Left lung (tissue), 10 donors: ENCODE data around the gene ADA. TPM values are rescaled to one million over a fixed set of nuclear protein-coding genes. Genes with fewer than 3 reads are reported as not detected.
"Not testable (repeated sequence)": the region's sequence is repeated elsewhere in the genome, so short reads cannot be mapped to it uniquely, and the experiment has no call there.

Source experiments
- ATAC-seq: fragments of 200-7000 bp; cut with Tn5 transposase; one replicate; pipeline ENCODE4 v1.9.1; 2020; ENCODE audit warnings: moderate library complexity
- DNase-seq, 4 donors: peaks; one replicate each; pipeline ENCODE4 v3.0.0-alpha.2; 2013 to 2020
- H3K27ac ChIP-seq, 2 donors: fragments of 200-600 bp; sonication (generic) in 1 of 2; one replicate each; pipeline versions ENCODE4 v1.5.0 to v1.8.0; 2020 to 2021
- H3K27me3 ChIP-seq, 2 donors: fragments of 200-600 bp; sonication (generic) in 1 of 2; one replicate each; pipeline versions ENCODE4 v1.5.0 to v1.8.0; 2020 to 2021
- H3K36me3 ChIP-seq, 2 donors: fragments of 200-600 bp; sonication (generic) in 1 of 2; one replicate each; pipeline versions ENCODE4 v1.5.0 to v1.8.0; 2020 to 2021
- H3K4me1 ChIP-seq, 2 donors: fragments of 200-600 bp; one replicate each; pipeline ENCODE4 v1.8.0; 2021
- H3K4me3 ChIP-seq, 2 donors: fragments of 200-600 bp; sonication (generic) in 1 of 2; one replicate each; pipeline versions ENCODE4 v1.5.0 to v1.8.0; 2020 to 2021; ENCODE audit warnings: mild to moderate bottlenecking in 1 of 2
- H3K9me3 ChIP-seq, 2 donors: fragments of 200-600 bp; sonication (generic) in 1 of 2; one replicate each; pipeline versions ENCODE4 v1.5.0 to v1.8.0; 2020 to 2021
- CTCF ChIP-seq, 2 donors: fragments of 200-600 bp; sonication (generic) in 1 of 2; IDR thresholded peaks; one replicate each; pipeline versions ENCODE4 v1.5.0 to v1.8.0; 2021; ENCODE audit warnings: antibody characterized with exemption in 2 of 2
- intact Hi-C, 2 donors: fragments of 100-400 bp; cut with DNase I; formaldehyde crosslinking; loops; one replicate each; pipeline versions ENCODE4 v1.11.2 to v1.14.2; 2022
- polyA plus RNA-seq, 6 donors: library from polyadenylated mRNA; unstranded; fragments of 120-200 nt; gene quantifications; one replicate each; pipeline ENCODE4 v1.2.1, GENCODE V29; 2013; ENCODE audit not compliant: insufficient read length in 6 of 6
- total RNA-seq, 2 donors: library from RNA; stranded (reverse); fragmentation: NEBNext Ultra II Directional; extraction: Animal tissue kit (Norgen Biotek cat#: 25700); gene quantifications; one replicate each; pipeline ENCODE4 v1.2.1, GENCODE V29; 2021
- donor health status: DM: no; HTN: yes; CAD: no.
- donor health status: DM: no; HTN: no; CAD: no.

Gene ADA
- total and polyA plus RNA-seq, 8 donors, result 5.4 to 15.5 (median 6.9) TPM

- intact Hi-C loops, result no loop called here
- no peak overlapping the region for H3K4me3 ChIP-seq
- H3K36me3 ChIP-seq, result peaks cover 0 to 8% of the 10 kb centered on the region in 2 donors
- no peak for TF ChIP-seq CTCF (IDR thresholded peaks at IDR 0.05)
- no peaks in the 10 kb centered on the region for H3K9me3 ChIP-seq
- no peaks in the 10 kb centered on the region for H3K27me3 ChIP-seq
- H3K4me1 ChIP-seq, result peaks cover 12 to 35% of the 10 kb centered on the region in 2 donors
- DNase-seq (no peak), ATAC-seq (no peak)
- no peak overlapping the region for H3K27ac ChIP-seq
Observed at GRCh38 chr20:44589537-44589936, 62.0 kb downstream of the ADA start.

- H3K4me1 ChIP-seq, result peaks cover 11 to 29% of the 10 kb centered on the region in 2 donors
- H3K4me3 ChIP-seq, DNase-seq, H3K27me3 ChIP-seq, intact Hi-C loops, ATAC-seq, H3K36me3 ChIP-seq, H3K9me3 ChIP-seq, H3K27ac ChIP-seq: not testable (repeated sequence)
Observed at GRCh38 chr20:44588321-44588720, 63.2 kb downstream of the ADA start.

GRCh38 chr20:44587035-44587980, 64.2 kb downstream of the ADA start:
- no peak for ATAC-seq
- Histone ChIP-seq H3K36me3 (peaks cover 0 to 8% of the 10 kb centered on the region in 2 donors), H3K4me3 (no peak overlapping the region), H3K27ac (peak overlapping the region in 1 of 2 donors; percentile 6), H3K9me3 (no peaks in the 10 kb centered on the region), H3K27me3 (no peaks in the 10 kb centered on the region), H3K4me1 (peaks cover 11 to 29% of the 10 kb centered on the region in 2 donors)
- intact Hi-C loops, result no loop called here
- TF ChIP-seq CTCF (IDR thresholded peaks at IDR 0.05), result no peak
- DNase-seq, result no peak

- Histone ChIP-seq H3K27ac (peak overlapping the region in 1 of 2 donors; percentile 23), H3K4me3 (no peak overlapping the region), H3K4me1 (peaks cover 16 to 36% of the 10 kb centered on the region in 2 donors), H3K27me3 (no peaks in the 10 kb centered on the region), H3K36me3 (peaks cover 0 to 8% of the 10 kb centered on the region in 2 donors), H3K9me3 (no peaks in the 10 kb centered on the region)
- DNase-seq, result no peak
- no peak for ATAC-seq
- intact Hi-C loops, result no loop called here
- TF ChIP-seq CTCF (IDR thresholded peaks at IDR 0.05), result no peak
Observed at GRCh38 chr20:44586289-44586911, 65.1 kb downstream of the ADA start.

GRCh38 chr20:44585057-44585963, 66.2 kb downstream of the ADA start:
- intact Hi-C loops, result no loop called here
- H3K27ac ChIP-seq, result peak overlapping the region in 1 of 2 donors; percentile 23
- H3K4me1 ChIP-seq, result peaks cover 19 to 47% of the 10 kb centered on the region in 2 donors
- ATAC-seq, result no peak
- no peak for DNase-seq
- H3K36me3 ChIP-seq, result peaks cover 0 to 3% of the 10 kb centered on the region in 2 donors
- peak overlapping the region in 1 of 2 donors; percentile 38 for H3K4me3 ChIP-seq
- H3K9me3 ChIP-seq, result no peaks in the 10 kb centered on the region
- no peak for TF ChIP-seq CTCF (IDR thresholded peaks at IDR 0.05)
- no peaks in the 10 kb centered on the region for H3K27me3 ChIP-seq
